Suprapubic skin (tissue), 4 donors: ENCODE results near the gene PRKCQ. TPM values are rescaled to one million over a fixed set of nuclear protein-coding genes. Genes with fewer than 3 reads are reported as not detected.

Experiments
- DNase-seq, 2 donors: peaks; one replicate each; pipeline ENCODE4 v3.0.0-alpha.2; 2019; ENCODE audit warnings: low spot score in 2 of 2
- H3K27ac ChIP-seq: fragments of 200-600 bp; sonication (generic); one replicate; pipeline ENCODE4 v1.5.1; 2019
- H3K27me3 ChIP-seq: fragments of 200-600 bp; sonication (generic); one replicate; pipeline ENCODE4 v1.5.1; 2019
- H3K36me3 ChIP-seq: fragments of 200-600 bp; sonication (generic); one replicate; pipeline ENCODE4 v1.5.1; 2019
- H3K4me1 ChIP-seq: fragments of 200-600 bp; sonication (generic); one replicate; pipeline ENCODE4 v1.5.1; 2019
- H3K4me3 ChIP-seq: fragments of 200-600 bp; sonication (generic); one replicate; pipeline ENCODE4 v1.5.1; 2019; ENCODE audit warnings: mild to moderate bottlenecking
- H3K9me3 ChIP-seq: fragments of 200-600 bp; sonication (generic); one replicate; pipeline ENCODE4 v1.5.1; 2019
- CTCF ChIP-seq, 2 donors: fragments of 200-600 bp in 1 of 2; fragments of 450-650 bp in 1 of 2; sonication (generic) in 1 of 2; IDR thresholded peaks; one replicate each; pipeline ENCODE4 v1.5.1; 2016 to 2019; ENCODE audit warnings: antibody characterized with exemption in 2 of 2, mild to moderate bottlenecking in 1 of 2, moderate library complexity in 1 of 2
- EP300 ChIP-seq: sonication (generic); formaldehyde crosslinking; IDR thresholded peaks from one replicate; pipeline ENCODE4 v1.6.1; 2017; ENCODE audit warnings: antibody characterized with exemption
- POLR2A ChIP-seq, 2 donors: fragments of 450-650 bp; IDR thresholded peaks; one replicate each; pipeline ENCODE4 v1.6.1; 2017; ENCODE audit warnings: antibody characterized with exemption in 2 of 2, mild to moderate bottlenecking in 2 of 2, moderate library complexity in 2 of 2
- POLR2AphosphoS5 ChIP-seq, 3 donors: sonication (generic); formaldehyde crosslinking; IDR thresholded peaks; one replicate each; pipeline ENCODE4 v1.6.1; 2017; ENCODE audit warnings: antibody characterized with exemption in 3 of 3
- WGBS: methylation state at CpG from one replicate; pipeline ENCODE4 v1.1.5; 2018; 5-methylcytosine and 5-hydroxymethylcytosine counted together
- total RNA-seq, 4 donors: library from RNA; depleted of rRNA; stranded (reverse); fragments of >200 nt; gene quantifications; one replicate each; pipeline ENCODE4 v1.1.0, GENCODE V29; 2016

Gene PRKCQ
- total RNA-seq, 4 donors from 2014 or later = 0.51 to 1.0 TPM; not detected in 2

GRCh38 chr10:6465854-6466601 lies 114.0 kb downstream of the PRKCQ start:
- Histone ChIP-seq H3K27ac (no peak overlapping the region), H3K4me1 (no peaks in the 10 kb centered on the region), H3K27me3 (no peaks in the 10 kb centered on the region), H3K4me3 (no peak overlapping the region), H3K36me3 (no peaks in the 10 kb centered on the region), H3K9me3 (no peaks in the 10 kb centered on the region)
- WGBS = 76% methylated on average over 7 of the region's 7 CpGs
- DNase-seq = no peak
- TF ChIP-seq POLR2AphosphoS5 (IDR thresholded peaks at IDR 0.05) (no peak), EP300 (no peak), POLR2A (IDR thresholded peaks at IDR 0.05) (no peak), CTCF (IDR thresholded peaks at IDR 0.05) (no peak)

GRCh38 chr10:6465437-6465836 lies 114.6 kb downstream of the PRKCQ start:
- Histone ChIP-seq H3K36me3 (no peaks in the 10 kb centered on the region), H3K27ac (no peak overlapping the region), H3K9me3 (no peaks in the 10 kb centered on the region), H3K4me1 (no peaks in the 10 kb centered on the region), H3K27me3 (no peaks in the 10 kb centered on the region), H3K4me3 (no peak overlapping the region)
- 74% methylated on average over 7 of the region's 7 CpGs for whole genome bisulfite sequencing
- DNase-seq = no peak
- TF ChIP-seq EP300 (no peak), POLR2AphosphoS5 (IDR thresholded peaks at IDR 0.05) (no peak), CTCF (IDR thresholded peaks at IDR 0.05) (no peak), POLR2A (IDR thresholded peaks at IDR 0.05) (no peak)

GRCh38 chr10:6464862-6465430 lies 115.1 kb downstream of the PRKCQ start:
- Histone ChIP-seq H3K4me3 (no peak overlapping the region), H3K9me3 (no peaks in the 10 kb centered on the region), H3K27ac (no peak overlapping the region), H3K27me3 (no peaks in the 10 kb centered on the region), H3K4me1 (no peaks in the 10 kb centered on the region), H3K36me3 (no peaks in the 10 kb centered on the region)
- no peak for DNase-seq
- WGBS = 87% methylated on average over 9 of the region's 9 CpGs
- no peak for TF ChIP-seq EP300
- no peak for TF ChIP-seq POLR2A (IDR thresholded peaks at IDR 0.05)
- TF ChIP-seq POLR2AphosphoS5 (IDR thresholded peaks at IDR 0.05) = no peak
- no peak for TF ChIP-seq CTCF (IDR thresholded peaks at IDR 0.05)

- no peak overlapping the region for H3K4me3 ChIP-seq
- WGBS = 91% methylated on average over 7 of the region's 7 CpGs
- DNase-seq = no peak
- no peaks in the 10 kb centered on the region for H3K9me3 ChIP-seq
- no peaks in the 10 kb centered on the region for H3K27me3 ChIP-seq
- H3K4me1 ChIP-seq = no peaks in the 10 kb centered on the region
- H3K36me3 ChIP-seq = no peaks in the 10 kb centered on the region
- no peak for TF ChIP-seq EP300
- no peak for TF ChIP-seq POLR2AphosphoS5 (IDR thresholded peaks at IDR 0.05)
- TF ChIP-seq CTCF (IDR thresholded peaks at IDR 0.05) = no peak
- TF ChIP-seq POLR2A (IDR thresholded peaks at IDR 0.05) = no peak
- H3K27ac ChIP-seq = no peak overlapping the region
Measured at GRCh38 chr10:6463366-6463765, 116.7 kb downstream of the PRKCQ start.

GRCh38 chr10:6461961-6462360 lies 118.1 kb downstream of the PRKCQ start:
- DNase-seq = no peak
- Histone ChIP-seq H3K27ac (no peak overlapping the region), H3K36me3 (no peaks in the 10 kb centered on the region), H3K4me1 (no peaks in the 10 kb centered on the region), H3K4me3 (no peak overlapping the region), H3K27me3 (no peaks in the 10 kb centered on the region), H3K9me3 (no peaks in the 10 kb centered on the region)
- WGBS = 81% methylated on average over 3 of the region's 3 CpGs
- TF ChIP-seq POLR2A (IDR thresholded peaks at IDR 0.05) (no peak), CTCF (IDR thresholded peaks at IDR 0.05) (no peak), EP300 (no peak), POLR2AphosphoS5 (IDR thresholded peaks at IDR 0.05) (no peak)
